Thoracic aorta (tissue), 2 donors: ENCODE data around the gene B4GALT5. TPM values are rescaled to one million over a fixed set of nuclear protein-coding genes. Genes with fewer than 3 reads are reported as not detected.

Source experiments
- ATAC-seq: fragments of 150-250 bp; one replicate; pipeline ENCODE4 v1.8.0; 2017; ENCODE audit warnings: low read depth; ENCODE audit not compliant: insufficient number of reproducible peaks, low FRiP score
- DNase-seq: peaks from one replicate; pipeline ENCODE4 v3.0.0-alpha.2; 2020; ENCODE audit warnings: low spot score
- H3K27ac ChIP-seq, 2 donors: fragments of 200-600 bp; sonication (generic); 1 replicate in 1 of 2; 2 replicates in 1 of 2; pipeline ENCODE4 v1.5.1; 2016; ENCODE audit warnings: mild to moderate bottlenecking in 2 of 2, moderate library complexity in 2 of 2
- H3K27me3 ChIP-seq: fragments of 200-600 bp; sonication (generic); replicated peaks from 2 replicates; pipeline ENCODE4 v1.6.0; 2016; ENCODE audit warnings: mild to moderate bottlenecking; ENCODE audit not compliant: insufficient read depth
- H3K36me3 ChIP-seq: fragments of 200-600 bp; sonication (generic); one replicate; pipeline ENCODE4 v1.5.1; 2016
- H3K4me1 ChIP-seq, 2 donors: fragments of 200-600 bp; sonication (generic); 1 replicate in 1 of 2; 2 replicates in 1 of 2; pipeline versions ENCODE4 v1.5.1 to v1.6.0; 2016; ENCODE audit warnings: low read depth in 2 of 2, mild to moderate bottlenecking in 1 of 2; ENCODE audit not compliant: control insufficient read depth in 1 of 2
- H3K4me3 ChIP-seq: fragments of 200-600 bp; sonication (generic); 2 replicates; pipeline ENCODE4 v1.5.1; 2016; ENCODE audit warnings: mild to moderate bottlenecking
- H3K9me3 ChIP-seq: fragments of 200-600 bp; sonication (generic); 2 replicates; pipeline ENCODE4 v1.5.1; 2016
- CTCF ChIP-seq: fragments of 200-600 bp; sonication (generic); IDR thresholded peaks from one replicate; pipeline ENCODE4 v1.5.1; 2019; ENCODE audit warnings: antibody characterized with exemption
- total RNA-seq, 2 donors: library from RNA; depleted of rRNA; stranded (reverse); fragments of >200 nt; gene quantifications; one replicate each; pipeline versions ENCODE4 v1.1.0 to v1.2.3, GENCODE V29; 2016

The B4GALT5 gene
- total RNA-seq, 2 donors from 2014 or later: 15.7 to 45.3 TPM

- TF ChIP-seq CTCF: no peak
- peaks cover 61 to 70% of the 10 kb centered on the region in 2 donors for H3K4me1 ChIP-seq
- peak overlapping the region in 1 of 2 donors; percentile 67 for H3K27ac ChIP-seq
Observed at GRCh38 chr20:49679634-49680033, 34.0 kb downstream of the B4GALT5 start.

GRCh38 chr20:49677777-49678758 lies 35.6 kb downstream of the B4GALT5 start:
- H3K4me3 ChIP-seq: peak overlapping the region; percentile 10
- TF ChIP-seq CTCF: no peak
- peaks cover 61 to 64% of the 10 kb centered on the region in 2 donors for H3K4me1 ChIP-seq
- H3K9me3 ChIP-seq: no peaks in the 10 kb centered on the region
- no peak for DNase-seq
- ATAC-seq: no peak
- no peaks in the 10 kb centered on the region for H3K36me3 ChIP-seq
- peak overlapping the region; percentile 18 to 67 for H3K27ac ChIP-seq
- H3K27me3 ChIP-seq: no peaks in the 10 kb centered on the region

More at GRCh38 chr20:49679634-49680033, 34.0 kb downstream of the B4GALT5 start:
- H3K4me3 ChIP-seq: no peak overlapping the region
- H3K36me3 ChIP-seq: no peaks in the 10 kb centered on the region
- no peak for ATAC-seq
- no peaks in the 10 kb centered on the region for H3K9me3 ChIP-seq
- DNase-seq: no peak
- no peaks in the 10 kb centered on the region for H3K27me3 ChIP-seq

- TF ChIP-seq CTCF: no peak
- Histone ChIP-seq H3K4me3 (peak overlapping the region; percentile 23), H3K27me3 (no peaks in the 10 kb centered on the region), H3K4me1 (peaks cover 64 to 68% of the 10 kb centered on the region in 2 donors), H3K9me3 (no peaks in the 10 kb centered on the region), H3K27ac (peak overlapping the region in 1 of 2 donors; percentile 52), H3K36me3 (no peaks in the 10 kb centered on the region)
- DNase-seq (no peak), ATAC-seq (no peak)
Observed at GRCh38 chr20:49676581-49677291, 36.9 kb downstream of the B4GALT5 start.

- no peaks in the 10 kb centered on the region for H3K27me3 ChIP-seq
- no peak overlapping the region for H3K4me3 ChIP-seq
- no peak overlapping the region for H3K27ac ChIP-seq
- no peak for TF ChIP-seq CTCF
- H3K36me3 ChIP-seq: no peaks in the 10 kb centered on the region
- ATAC-seq (no peak), DNase-seq (no peak)
- no peaks in the 10 kb centered on the region for H3K9me3 ChIP-seq
- H3K4me1 ChIP-seq: peaks cover 57 to 72% of the 10 kb centered on the region in 2 donors
Observed at GRCh38 chr20:49675368-49676151, 38.1 kb downstream of the B4GALT5 start.
